HEK293T (cell line): ENCODE data around the gene IL15RA.

ENCODE experiments used
- ARNT ChIP-seq: fragments of 450-650 bp; IDR thresholded peaks from 2 replicates; pipeline ENCODE4 v1.6.1; 2017; ENCODE audit warnings: mild to moderate bottlenecking
- BHLHE40 ChIP-seq: fragments of 450-650 bp; IDR thresholded peaks from 2 replicates; pipeline ENCODE4 v1.6.1; 2016; ENCODE audit warnings: mild to moderate bottlenecking, moderate library complexity, borderline replicate concordance
- CTBP1 ChIP-seq: fragments of 450-650 bp; IDR thresholded peaks from 2 replicates; pipeline ENCODE4 v1.6.1; 2016; ENCODE audit warnings: borderline replicate concordance
- FOXA1 ChIP-seq: fragments of 450-650 bp; IDR thresholded peaks from 2 replicates; pipeline ENCODE4 v1.6.1; 2016; ENCODE audit warnings: mild to moderate bottlenecking
- FOXM1 ChIP-seq: fragments of 450-650 bp; IDR thresholded peaks from 2 replicates; pipeline ENCODE4 v1.6.1; 2017; ENCODE audit warnings: mild to moderate bottlenecking, borderline replicate concordance
- HDGF ChIP-seq: fragments of 450-650 bp; IDR thresholded peaks from 2 replicates; pipeline ENCODE4 v1.6.1; 2017; ENCODE audit warnings: antibody characterized with exemption, borderline replicate concordance
- SP1 ChIP-seq: fragments of 450-650 bp; IDR thresholded peaks from 2 replicates; pipeline ENCODE4 v1.6.1; 2017
- SUZ12 ChIP-seq: fragments of 450-650 bp; IDR thresholded peaks from 2 replicates; pipeline ENCODE4 v1.6.1; 2016; ENCODE audit warnings: mild to moderate bottlenecking
- ZNF384 ChIP-seq: fragments of 450-650 bp; IDR thresholded peaks from 2 replicates; pipeline ENCODE4 v1.6.1; 2016

- no peak for TF ChIP-seq SP1
- no peak for TF ChIP-seq BHLHE40
- no peak for TF ChIP-seq HDGF
- TF ChIP-seq ARNT: no peak
- no peak for TF ChIP-seq FOXA1
- TF ChIP-seq CTBP1: no peak
- no peak for TF ChIP-seq SUZ12
- TF ChIP-seq FOXM1: no peak
- no peak for TF ChIP-seq ZNF384
Observed at GRCh38 chr10:5945190-5945509, 32.2 kb downstream of the IL15RA start.
